HEK293T (cell line): Measurements from ENCODE around the gene ASCL1.

ENCODE experiments used
- CTCF ChIA-PET: fragments of 350-600 bp; formaldehyde crosslinking; extraction: SDS; loops from one replicate; lab custom pipeline; 2021; ENCODE audit warnings: antibody characterized with exemption, inconsistent platforms; lab: Yijun Ruan, JAX
- POLR2A ChIA-PET: fragments of 350-600 bp; formaldehyde crosslinking; extraction: SDS; loops from one replicate; lab custom pipeline; 2020; ENCODE audit warnings: antibody characterized with exemption, inconsistent platforms; lab: Yijun Ruan, JAX
- DNase-seq: peaks from one replicate; pipeline ENCODE4 v3.0.0; 2012; ENCODE audit warnings: mixed read lengths; ENCODE audit errors: extremely low spot score
- ARNT ChIP-seq: fragments of 450-650 bp; IDR thresholded peaks from 2 replicates; pipeline ENCODE4 v1.6.1; 2017; ENCODE audit warnings: mild to moderate bottlenecking
- BHLHE40 ChIP-seq: fragments of 450-650 bp; IDR thresholded peaks from 2 replicates; pipeline ENCODE4 v1.6.1; 2016; ENCODE audit warnings: mild to moderate bottlenecking, moderate library complexity, borderline replicate concordance
- CTBP1 ChIP-seq: fragments of 450-650 bp; IDR thresholded peaks from 2 replicates; pipeline ENCODE4 v1.6.1; 2016; ENCODE audit warnings: borderline replicate concordance
- ELF4 ChIP-seq: fragments of 450-650 bp; IDR thresholded peaks from 2 replicates; pipeline ENCODE4 v1.6.1; 2017; ENCODE audit warnings: antibody characterized with exemption
- FOXA1 ChIP-seq: fragments of 450-650 bp; IDR thresholded peaks from 2 replicates; pipeline ENCODE4 v1.6.1; 2016; ENCODE audit warnings: mild to moderate bottlenecking
- FOXK2 ChIP-seq: fragments of 450-650 bp; IDR thresholded peaks from 2 replicates; pipeline ENCODE4 v1.6.1; 2016; ENCODE audit warnings: mild to moderate bottlenecking
- FOXM1 ChIP-seq: fragments of 450-650 bp; IDR thresholded peaks from 2 replicates; pipeline ENCODE4 v1.6.1; 2017; ENCODE audit warnings: mild to moderate bottlenecking, borderline replicate concordance
- HDGF ChIP-seq: fragments of 450-650 bp; IDR thresholded peaks from 2 replicates; pipeline ENCODE4 v1.6.1; 2017; ENCODE audit warnings: antibody characterized with exemption, borderline replicate concordance
- L3MBTL2 ChIP-seq: fragments of 450-650 bp; conservative IDR thresholded peaks from 2 replicates; pipeline ENCODE4 v1.6.1; 2016; ENCODE audit warnings: mild to moderate bottlenecking
- LEF1 ChIP-seq: fragments of 450-650 bp; IDR thresholded peaks from 2 replicates; pipeline ENCODE4 v1.6.1; 2017; ENCODE audit warnings: mild to moderate bottlenecking, borderline replicate concordance
- NFRKB ChIP-seq: fragments of 450-650 bp; IDR thresholded peaks from 2 replicates; pipeline ENCODE4 v1.6.1; 2016; ENCODE audit warnings: mild to moderate bottlenecking, moderate library complexity
- PKNOX1 ChIP-seq: fragments of 450-650 bp; IDR thresholded peaks from 2 replicates; pipeline ENCODE4 v1.6.1; 2016
- SP1 ChIP-seq: fragments of 450-650 bp; IDR thresholded peaks from 2 replicates; pipeline ENCODE4 v1.6.1; 2017
- SUZ12 ChIP-seq: fragments of 450-650 bp; IDR thresholded peaks from 2 replicates; pipeline ENCODE4 v1.6.1; 2016; ENCODE audit warnings: mild to moderate bottlenecking
- TARDBP ChIP-seq: fragments of 450-650 bp; IDR thresholded peaks from 2 replicates; pipeline ENCODE4 v1.6.1; 2016
- ZNF384 ChIP-seq: fragments of 450-650 bp; IDR thresholded peaks from 2 replicates; pipeline ENCODE4 v1.6.1; 2016

Gene ASCL1

GRCh38 chr12:102990419-102990818 lies 32.9 kb downstream of the ASCL1 start:
- DNase-seq = no peak
- TF ChIP-seq FOXA1 (no peak), L3MBTL2 (no peak), ZNF384 (no peak), FOXK2 (no peak), ELF4 (no peak), LEF1 (no peak), FOXM1 (no peak), SP1 (no peak), ARNT (no peak), SUZ12 (no peak), HDGF (no peak)
- ChIA-PET POLR2A (no interaction called here), CTCF (no interaction called here)

GRCh38 chr12:102992297-102992696 lies 34.8 kb downstream of the ASCL1 start:
- CTCF ChIA-PET = no interaction called here
- POLR2A ChIA-PET = no interaction called here
- TF ChIP-seq FOXK2 = no peak
- no peak for TF ChIP-seq ZNF384
- TF ChIP-seq ELF4 = no peak
- TF ChIP-seq HDGF = no peak
- no peak for TF ChIP-seq LEF1
- no peak for DNase-seq

GRCh38 chr12:102992720-102993119 lies 35.2 kb downstream of the ASCL1 start:
- TF ChIP-seq SP1 (no peak), HDGF (no peak), L3MBTL2 (no peak), BHLHE40 (no peak), ARNT (no peak), PKNOX1 (no peak), FOXM1 (no peak), FOXK2 (no peak), ZNF384 (no peak), FOXA1 (no peak), ELF4 (no peak), CTBP1 (no peak), NFRKB (no peak), LEF1 (no peak)
- CTCF ChIA-PET = no interaction called here
- no peak for DNase-seq
- POLR2A ChIA-PET = no interaction called here

GRCh38 chr12:102993537-102993936 lies 36.1 kb downstream of the ASCL1 start:
- no peak for TF ChIP-seq SP1
- no peak for TF ChIP-seq BHLHE40
- no peak for TF ChIP-seq ZNF384
- TF ChIP-seq FOXM1 = no peak
- no peak for TF ChIP-seq NFRKB
- TF ChIP-seq PKNOX1 = no peak
- no peak for TF ChIP-seq FOXK2
- TF ChIP-seq ELF4 = no peak
- no peak for TF ChIP-seq LEF1
- TF ChIP-seq TARDBP = no peak
- TF ChIP-seq L3MBTL2 = no peak
- TF ChIP-seq CTBP1 = no peak
- TF ChIP-seq SUZ12 = no peak
- TF ChIP-seq HDGF = no peak
- no peak for TF ChIP-seq ARNT
- no peak for TF ChIP-seq FOXA1
- DNase-seq = no peak
- ChIA-PET CTCF (interaction anchor here (0.6 kb wide), 1 partner anchor 177 kb away, joined by 3 read pairs; no protein-coding TSS in a partner anchor), POLR2A (no interaction called here)

GRCh38 chr12:102995372-102995771 lies 37.9 kb downstream of the ASCL1 start:
- TF ChIP-seq SUZ12 (no peak), FOXM1 (no peak), NFRKB (no peak), ELF4 (no peak), CTBP1 (no peak), PKNOX1 (no peak), L3MBTL2 (no peak), FOXA1 (no peak), ZNF384 (no peak), BHLHE40 (no peak), SP1 (no peak), FOXK2 (no peak), TARDBP (no peak), LEF1 (no peak)
- no peak for DNase-seq
- CTCF ChIA-PET = no interaction called here
- POLR2A ChIA-PET = no interaction called here
